ENCODE results near the gene CD72. TPM values are rescaled to one million over a fixed set of nuclear protein-coding genes. Genes with fewer than 3 reads are reported as not detected.
"Not testable (repeated sequence)": the region's sequence is repeated elsewhere in the genome, so short reads cannot be mapped to it uniquely, and the experiment has no call there.

CD72 gene
- total and polyA plus RNA-seq, 4 donors = 2.0 to 5.7 (median 3.5) TPM

- Histone ChIP-seq H3K27me3 (ENCODE audit: control insufficient read depth in 4 of 4, insufficient read depth in 4 of 4, low read length in 3 of 4) (peaks cover 0 to 3% (median 0%) of the 10 kb centered on the region in 4 donors), H3K9ac (ENCODE audit: low read depth in 1 of 2, low read length in 2 of 2) (no peak overlapping the region), H3K4me1 (ENCODE audit: control insufficient read depth in 4 of 4, insufficient read depth in 4 of 4, low read length in 3 of 4) (peaks cover 0 to 2% (median 0%) of the 10 kb centered on the region in 4 donors), H3K36me3 (ENCODE audit: control insufficient read depth in 4 of 4, insufficient read depth in 3 of 4, low read depth in 1 of 4, low read length in 3 of 4) (peaks cover 3 to 19% (median 8%) of the 10 kb centered on the region in 4 donors), H3K27ac (ENCODE audit: low read depth in 1 of 2, low read length in 2 of 2) (no peak overlapping the region), H3K4me3 (ENCODE audit: low read depth in 1 of 3, low read length in 3 of 3) (no peak overlapping the region), H3K9me3 (ENCODE audit: control insufficient read depth in 4 of 4, low read length in 3 of 4) (no peaks in the 10 kb centered on the region)
- WGBS = 93% methylated on average over 2 of the region's 2 CpGs
- TF ChIP-seq GABPA (IDR thresholded peaks at IDR 0.05 in 1 of 2, conservative IDR thresholded peaks at IDR 0.05 in 1 of 2) = no peak
- TF ChIP-seq JUND (IDR thresholded peaks at IDR 0.05) = no peak
- no peak for TF ChIP-seq HNF4G (IDR thresholded peaks at IDR 0.05)
- no peak for TF ChIP-seq FOXA1 (IDR thresholded peaks at IDR 0.05)
- no peak for TF ChIP-seq RAD21 (IDR thresholded peaks at IDR 0.05)
- TF ChIP-seq EGR1 (IDR thresholded peaks at IDR 0.05; ENCODE audit: low read depth in 2 of 2) = no peak
- no peak for TF ChIP-seq MAX (IDR thresholded peaks at IDR 0.05)
- TF ChIP-seq HNF4A (conservative IDR thresholded peaks at IDR 0.05) = no peak
- TF ChIP-seq REST (IDR thresholded peaks at IDR 0.05) = no peak
- no peak for TF ChIP-seq TAF1 (conservative IDR thresholded peaks at IDR 0.05)
- no peak for TF ChIP-seq CTCF (IDR thresholded peaks at IDR 0.05; ENCODE audit: low read depth, low read length, missing input control)
- TF ChIP-seq NR2F2 (IDR thresholded peaks at IDR 0.05) = no peak
- TF ChIP-seq YY1 (IDR thresholded peaks at IDR 0.05) = no peak
- no peak for TF ChIP-seq RXRA (IDR thresholded peaks at IDR 0.05)
- TF ChIP-seq FOXA2 (IDR thresholded peaks at IDR 0.05) = no peak
- no peak for TF ChIP-seq ZBTB33 (IDR thresholded peaks at IDR 0.05)
- TF ChIP-seq SP1 (IDR thresholded peaks at IDR 0.05) = no peak
- DNase-seq (ENCODE audit: low spot score) = no peak
Measured at GRCh38 chr9:35612843-35613242, 5.4 kb downstream of the CD72 start.

- H3K4me3 ChIP-seq (ENCODE audit: low read depth in 1 of 3, low read length in 3 of 3); H3K4me1 ChIP-seq (ENCODE audit: control insufficient read depth in 4 of 4, insufficient read depth in 4 of 4, low read length in 3 of 4); H3K27me3 ChIP-seq (ENCODE audit: control insufficient read depth in 4 of 4, insufficient read depth in 4 of 4, low read length in 3 of 4); DNase-seq (ENCODE audit: low spot score); H3K9me3 ChIP-seq (ENCODE audit: control insufficient read depth in 4 of 4, low read length in 3 of 4); H3K27ac ChIP-seq (ENCODE audit: low read depth in 1 of 2, low read length in 2 of 2); H3K9ac ChIP-seq (ENCODE audit: low read depth in 1 of 2, low read length in 2 of 2): not testable (repeated sequence)
- H3K36me3 ChIP-seq (ENCODE audit: control insufficient read depth in 4 of 4, insufficient read depth in 3 of 4, low read depth in 1 of 4, low read length in 3 of 4) = peaks cover 3 to 19% (median 8%) of the 10 kb centered on the region in 4 donors
- 92% methylated on average over 4 of the region's 4 CpGs for WGBS
Measured at GRCh38 chr9:35612066-35612465, 6.1 kb downstream of the CD72 start.

Data from liver (tissue), 9 donors.